NCI-H2107 (cell line): ENCODE results near the gene RSPH6A.
"Not testable (repeated sequence)": the region's sequence is repeated elsewhere in the genome, so short reads cannot be mapped to it uniquely, and the experiment has no call there.

Source experiments
- DNase-seq: peaks from one replicate; lab custom pipeline; 2025; lab: John Stamatoyannopoulos, UW

Gene RSPH6A

GRCh38 chr19:45800070-45800553 is 15.0 kb downstream of the RSPH6A start:
- no peak for DNase-seq

DNA sequence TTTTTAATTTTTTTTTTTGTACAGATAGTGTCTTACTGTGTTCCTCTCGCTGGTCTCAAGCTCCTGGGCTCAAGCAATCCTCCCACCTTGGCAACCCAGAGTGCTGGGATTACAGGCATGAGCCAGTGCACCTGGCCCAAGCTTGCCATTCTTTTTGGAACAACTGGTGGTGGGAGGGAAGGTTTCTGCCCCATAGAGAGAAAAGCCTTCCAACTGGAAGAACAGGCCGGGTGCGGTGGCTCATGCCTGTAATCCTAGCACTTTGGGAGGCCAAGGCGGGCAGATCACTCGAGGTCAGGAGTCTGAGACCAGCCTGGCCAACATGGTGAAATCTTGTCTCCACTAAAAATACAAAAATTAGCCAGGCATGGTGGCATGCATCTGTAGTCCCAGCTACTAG is 15.6 kb downstream of the RSPH6A start:
- DNase-seq: not testable (repeated sequence)

DNA sequence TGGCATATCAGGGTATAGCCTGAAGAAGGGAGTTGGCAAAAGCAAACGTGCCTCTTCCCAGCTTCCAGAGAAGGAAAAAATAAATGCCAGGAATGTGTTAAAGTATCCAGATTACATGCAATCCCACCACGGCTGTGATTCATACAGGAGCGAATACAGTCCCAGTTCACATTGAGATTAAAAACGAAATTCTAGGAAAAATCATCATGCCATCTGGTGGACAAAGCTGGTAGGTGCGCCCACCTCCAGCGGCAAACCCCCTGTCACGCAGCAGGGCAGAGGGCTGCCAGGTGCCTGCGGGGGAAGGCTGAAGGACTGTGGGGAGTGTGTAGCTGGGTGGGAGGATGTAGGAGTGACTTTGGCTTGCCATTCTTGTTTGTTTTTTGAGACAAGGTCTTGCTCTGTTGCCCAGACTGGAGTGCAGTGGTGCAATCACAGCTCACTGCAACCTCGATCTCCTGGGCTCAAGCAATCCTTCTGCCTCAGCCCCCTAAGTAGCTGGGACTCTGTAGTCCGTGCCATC is 16.1 kb downstream of the RSPH6A start:
- DNase-seq: peak; percentile 42

DNA sequence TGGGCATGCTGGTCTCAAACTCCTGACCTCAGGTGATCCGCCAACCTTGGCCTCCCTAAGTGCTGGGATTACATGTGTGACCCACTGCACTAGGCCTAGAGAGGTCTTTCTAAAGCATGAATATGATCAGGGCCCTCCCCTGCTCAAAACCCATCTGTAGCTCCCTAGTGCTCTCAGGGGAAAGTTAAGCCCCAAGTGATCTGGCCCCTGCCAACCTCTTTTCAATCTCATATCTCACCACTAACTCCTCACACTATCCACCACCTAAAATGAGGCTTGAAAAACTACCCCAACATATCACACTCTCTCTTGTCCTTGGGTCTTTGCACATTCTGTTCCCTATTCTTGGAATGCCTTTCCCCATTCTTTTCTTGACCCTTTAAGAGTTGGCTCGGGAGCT is 20.5 kb downstream of the RSPH6A start:
- DNase-seq: no peak

GRCh38 chr19:45793876-45794275 is 21.2 kb downstream of the RSPH6A start:
- DNase-seq: no peak

GRCh38 chr19:45793178-45793564 is 21.9 kb downstream of the RSPH6A start:
- no peak for DNase-seq

DNA sequence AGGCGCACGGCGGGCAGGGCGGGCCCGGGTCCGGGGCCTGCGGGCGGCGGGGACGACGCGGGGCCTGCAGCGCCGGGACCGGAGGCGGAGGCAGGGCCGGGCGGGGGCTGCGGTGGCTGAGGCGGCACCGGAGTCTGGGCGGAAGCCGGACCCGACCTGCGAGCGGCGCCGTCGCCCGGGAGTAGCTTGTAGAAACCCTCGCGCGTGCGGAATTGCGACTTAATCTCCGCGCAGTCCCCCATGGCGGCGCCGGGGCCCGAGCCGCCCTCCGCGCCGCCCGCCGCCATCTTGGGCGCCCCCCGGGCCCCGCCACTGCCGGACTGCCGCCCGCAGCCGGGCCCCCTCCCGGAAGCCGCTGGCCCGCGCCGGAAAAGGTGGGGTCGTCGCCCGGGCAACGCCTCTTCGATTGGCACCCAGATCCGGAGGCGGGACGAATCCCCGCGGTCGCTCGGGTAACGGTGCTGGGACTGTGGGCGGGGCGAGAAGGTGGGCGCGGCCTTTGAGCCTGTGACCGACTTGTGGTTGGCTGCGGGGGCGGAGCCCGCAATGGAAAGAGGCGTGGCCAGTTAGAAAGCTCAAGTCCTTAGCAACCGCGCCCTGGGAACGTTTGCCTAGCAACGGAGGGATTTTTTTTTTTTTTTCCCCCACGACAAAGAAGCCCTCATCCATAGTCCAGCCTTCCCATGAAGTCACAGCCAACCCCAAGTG is 22.5 kb downstream of the RSPH6A start, which contains the start of gene DMWD:
TSS of gene DMWD (minus strand) at position 376 of the 708 bp plus-strand sequence. CDS start at position 287, 89 bp downstream.
- peak; percentile 95 for DNase-seq

GRCh38 chr19:45791744-45792469 is 23.2 kb downstream of the RSPH6A start:
- no peak for DNase-seq

DNA sequence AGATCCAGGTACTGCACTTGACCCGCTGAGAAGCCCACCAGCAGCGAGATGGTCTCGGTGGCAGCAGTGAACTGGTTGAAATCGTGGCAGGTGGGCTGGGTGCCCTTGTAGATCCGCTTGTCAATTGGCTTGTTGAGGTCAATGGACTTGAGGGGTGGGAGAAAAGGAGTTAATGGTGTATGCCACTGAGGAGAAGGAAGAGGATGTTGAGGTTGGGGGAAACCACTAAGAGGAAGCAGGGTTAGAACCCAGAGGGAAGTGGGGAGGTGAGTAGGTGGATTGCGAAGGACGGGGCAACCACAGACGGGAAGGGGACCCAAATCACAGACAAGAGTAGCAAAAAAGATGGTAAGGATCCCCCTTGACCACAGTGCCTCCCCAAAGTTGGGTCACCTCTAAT is 24.2 kb downstream of the RSPH6A start:
- no peak for DNase-seq

- no peak for DNase-seq
Measured at GRCh38 chr19:45789035-45789786, 25.9 kb downstream of the RSPH6A start.

GRCh38 chr19:45786533-45786894 is 28.6 kb downstream of the RSPH6A start:
- DNase-seq: no peak

- no peak for DNase-seq
Measured at GRCh38 chr19:45785781-45786532, 29.2 kb downstream of the RSPH6A start.

- DNase-seq: no peak
Measured at GRCh38 chr19:45785097-45785496, 30.0 kb downstream of the RSPH6A start.

- DNase-seq: no peak
Measured at GRCh38 chr19:45784096-45784495, 31.0 kb downstream of the RSPH6A start.

GRCh38 chr19:45782820-45783785 is 32.0 kb downstream of the RSPH6A start:
- DNase-seq: no peak

- no peak for DNase-seq
Measured at GRCh38 chr19:45782162-45782691, 32.9 kb downstream of the RSPH6A start, which contains the start of gene DMPK. DMPK (minus strand) TSS chr19:45782490; CDS start chr19:45782352, 138 bp downstream.

DNA sequence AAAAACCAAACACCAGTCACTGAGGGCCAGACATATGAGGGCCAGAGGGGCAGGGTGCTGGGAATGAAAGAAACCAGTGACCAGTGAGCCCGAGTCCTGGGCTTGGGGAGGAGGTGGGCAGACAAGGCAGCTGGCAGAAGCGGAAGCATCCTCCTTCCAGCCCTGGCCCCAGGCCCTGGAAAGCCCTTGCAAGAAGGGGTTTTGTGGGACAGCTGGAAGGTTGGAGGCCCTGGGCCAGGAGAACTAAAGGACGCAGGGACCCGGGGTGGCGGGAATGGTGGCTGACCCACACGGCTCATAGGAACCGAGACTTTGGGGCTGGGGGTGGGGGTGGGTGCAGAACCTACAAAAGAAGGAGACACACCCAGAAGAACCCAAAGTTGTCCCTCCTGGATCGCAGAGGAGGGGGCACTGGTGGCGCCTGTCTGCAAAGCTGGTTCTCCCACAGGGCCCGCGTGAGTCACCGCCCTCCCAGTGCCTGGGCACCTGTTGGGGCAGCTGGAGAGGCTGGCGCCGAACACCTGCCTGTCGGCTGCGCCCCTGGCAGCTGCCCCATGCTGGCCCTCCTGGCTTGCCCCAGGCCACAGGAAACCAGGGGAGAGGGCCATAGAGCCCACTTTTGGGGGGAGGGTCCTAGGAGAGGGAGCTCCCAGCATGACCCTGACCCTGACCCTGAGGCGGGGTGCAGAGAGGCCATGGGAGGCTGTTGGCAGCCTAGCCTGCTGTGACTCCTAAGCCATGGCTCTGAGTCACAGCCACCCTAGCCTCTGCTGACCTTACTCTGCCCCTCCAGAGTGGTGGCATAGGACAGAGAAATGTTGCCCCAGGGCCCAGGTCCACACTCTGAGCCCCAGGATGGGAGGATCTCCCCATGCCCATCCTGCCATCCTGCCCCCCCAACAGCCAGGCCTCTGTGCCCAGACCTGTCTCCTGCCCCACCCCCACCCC is 33.6 kb downstream of the RSPH6A start:
- peak; percentile 77 for DNase-seq

DNA sequence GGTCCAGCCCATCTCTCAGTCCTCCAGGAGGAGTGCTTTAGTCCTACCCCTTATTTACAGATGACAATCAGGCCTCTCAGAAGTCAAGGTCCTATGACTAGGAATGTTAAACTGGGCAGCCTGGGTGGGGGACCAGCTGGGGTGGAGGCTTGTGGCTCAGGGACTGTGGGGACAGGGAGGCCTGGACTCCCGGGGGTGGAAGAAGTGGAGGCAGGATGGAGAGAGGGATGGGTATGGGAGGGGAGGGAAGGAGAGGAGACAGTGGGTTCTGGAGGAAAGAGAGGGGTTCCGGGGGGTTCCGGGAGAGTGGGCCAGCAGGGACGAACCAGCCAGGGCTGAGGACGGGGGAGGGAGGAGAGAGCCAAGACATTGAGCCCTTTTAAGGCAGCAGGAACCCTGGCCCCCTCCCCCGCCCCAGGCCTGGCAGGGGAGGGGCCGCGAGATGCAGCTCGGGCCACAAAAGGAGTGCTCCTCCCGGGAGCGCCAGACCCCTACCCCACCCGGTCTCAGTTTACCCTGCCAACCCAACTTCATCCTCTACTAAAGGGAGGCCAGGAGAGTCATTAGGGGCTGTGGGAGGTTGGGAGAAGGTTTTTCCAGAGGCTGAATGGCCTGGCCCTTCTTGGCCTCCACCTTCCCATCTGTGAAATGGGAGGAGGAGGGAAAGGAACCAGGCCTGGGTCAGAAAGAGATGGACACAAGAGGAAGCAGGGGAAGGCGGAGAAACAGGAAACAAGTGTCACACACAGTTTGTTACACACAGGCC is 34.5 kb downstream of the RSPH6A start:
- no peak for DNase-seq
